Vagina (tissue), 2 donors: Measurements from ENCODE around the gene TSN. TPM values are rescaled to one million over a fixed set of nuclear protein-coding genes. Genes with fewer than 3 reads are reported as not detected.
A peak's percentile ranks its signal among the peaks of the same experiment; 100 is the strongest.

Source experiments
- DNase-seq, 2 donors: peaks; one replicate each; pipeline ENCODE4 v3.0.0-alpha.2; 2017; ENCODE audit errors: extremely low spot score in 2 of 2
- H3K27ac ChIP-seq: fragments of 200-600 bp; sonication (generic); one replicate; pipeline ENCODE4 v1.5.1; 2019
- H3K27me3 ChIP-seq: fragments of 200-600 bp; sonication (generic); one replicate; pipeline ENCODE4 v1.5.1; 2019
- H3K36me3 ChIP-seq, 2 donors: fragments of 200-600 bp; sonication (generic); one replicate each; pipeline ENCODE4 v1.5.1; 2017 to 2019
- H3K4me1 ChIP-seq: fragments of 200-600 bp; sonication (generic); one replicate; pipeline ENCODE4 v1.5.1; 2019
- H3K4me3 ChIP-seq, 2 donors: fragments of 200-600 bp; sonication (generic); 1 replicate in 1 of 2; 2 replicates in 1 of 2; pipeline ENCODE4 v1.5.1; 2016 to 2019
- H3K9me3 ChIP-seq: fragments of 200-600 bp; sonication (generic); one replicate; pipeline ENCODE4 v1.5.1; 2019
- POLR2A ChIP-seq, 2 donors: fragments of 450-650 bp; IDR thresholded peaks; one replicate each; pipeline ENCODE4 v1.6.1; 2017; ENCODE audit warnings: antibody characterized with exemption in 2 of 2, mild to moderate bottlenecking in 2 of 2, moderate library complexity in 2 of 2
- POLR2AphosphoS5 ChIP-seq, 2 donors: sonication (generic); formaldehyde crosslinking; IDR thresholded peaks; one replicate each; pipeline ENCODE4 v1.9.0; 2017; ENCODE audit warnings: antibody characterized with exemption in 2 of 2, mild to moderate bottlenecking in 2 of 2, low read depth in 1 of 2; ENCODE audit not compliant: insufficient read depth in 1 of 2
- intact Hi-C: fragments of 100-400 bp; cut with DNase I; formaldehyde crosslinking; loops from one replicate; pipeline ENCODE4 v1.15.1; 2023
- total RNA-seq: library from RNA; depleted of rRNA; stranded (reverse); fragments of >200 nt; gene quantifications from one replicate; pipeline ENCODE4 v1.2.3, GENCODE V29; 2016
- TF ChIP-seq, protein P1 (sequence below), 3 experiments: fragments of 450-650 bp in 2 of 3; fragments of 200-600 bp in 1 of 3; sonication (generic) in 1 of 3; IDR thresholded peaks; one replicate each; pipeline ENCODE4 v1.5.1; 2017 to 2019; ENCODE audit warnings: antibody characterized with exemption in 3 of 3, mild to moderate bottlenecking in 2 of 3, moderate library complexity in 2 of 3

Gene TSN
- total RNA-seq, 1 donor from 2014 or later, result 35.4 TPM

- intact Hi-C loops, result no loop called here
- Histone ChIP-seq H3K27me3 (no peaks in the 10 kb centered on the region), H3K27ac (no peak overlapping the region), H3K4me1 (no peaks in the 10 kb centered on the region), H3K36me3 (no peaks in the 10 kb centered on the region), H3K4me3 (no peak overlapping the region), H3K9me3 (no peaks in the 10 kb centered on the region)
- DNase-seq, result no peak
- no peak for TF ChIP-seq POLR2A (IDR thresholded peaks at IDR 0.05)
- TF ChIP-seq, protein P1, sequence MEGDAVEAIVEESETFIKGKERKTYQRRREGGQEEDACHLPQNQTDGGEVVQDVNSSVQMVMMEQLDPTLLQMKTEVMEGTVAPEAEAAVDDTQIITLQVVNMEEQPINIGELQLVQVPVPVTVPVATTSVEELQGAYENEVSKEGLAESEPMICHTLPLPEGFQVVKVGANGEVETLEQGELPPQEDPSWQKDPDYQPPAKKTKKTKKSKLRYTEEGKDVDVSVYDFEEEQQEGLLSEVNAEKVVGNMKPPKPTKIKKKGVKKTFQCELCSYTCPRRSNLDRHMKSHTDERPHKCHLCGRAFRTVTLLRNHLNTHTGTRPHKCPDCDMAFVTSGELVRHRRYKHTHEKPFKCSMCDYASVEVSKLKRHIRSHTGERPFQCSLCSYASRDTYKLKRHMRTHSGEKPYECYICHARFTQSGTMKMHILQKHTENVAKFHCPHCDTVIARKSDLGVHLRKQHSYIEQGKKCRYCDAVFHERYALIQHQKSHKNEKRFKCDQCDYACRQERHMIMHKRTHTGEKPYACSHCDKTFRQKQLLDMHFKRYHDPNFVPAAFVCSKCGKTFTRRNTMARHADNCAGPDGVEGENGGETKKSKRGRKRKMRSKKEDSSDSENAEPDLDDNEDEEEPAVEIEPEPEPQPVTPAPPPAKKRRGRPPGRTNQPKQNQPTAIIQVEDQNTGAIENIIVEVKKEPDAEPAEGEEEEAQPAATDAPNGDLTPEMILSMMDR (IDR thresholded peaks at IDR 0.05), result no peak
- no peak for TF ChIP-seq POLR2AphosphoS5 (IDR thresholded peaks at IDR 0.05; ENCODE audit: insufficient read depth in 1 of 2, low read depth in 1 of 2)
Observed at GRCh38 chr2:121746071-121746578, 9.3 kb upstream of the TSN start.

DNA sequence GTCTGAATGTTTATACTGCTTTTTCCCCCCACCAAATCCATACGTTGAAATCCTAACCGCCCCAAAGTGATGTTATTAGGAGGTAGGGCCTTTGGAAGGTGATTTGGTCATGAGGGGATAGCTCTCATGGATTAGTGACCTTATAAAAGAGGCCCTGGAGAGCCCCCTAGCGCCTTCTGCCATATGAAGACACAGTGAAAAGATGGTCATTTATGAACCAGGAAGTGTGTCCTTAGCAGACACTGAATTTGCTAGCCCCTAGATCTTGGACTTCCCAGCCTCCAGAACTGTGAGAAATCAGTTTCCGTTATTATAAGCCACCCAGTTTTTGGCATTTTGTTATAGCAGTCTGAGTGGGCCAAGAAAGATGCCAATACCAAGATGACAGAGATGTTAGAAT, 7.2 kb upstream of the TSN start:
- intact Hi-C loops, result no loop called here
- TF ChIP-seq, protein P1 (IDR thresholded peaks at IDR 0.05), result no peak
- TF ChIP-seq POLR2A (IDR thresholded peaks at IDR 0.05), result no peak
- TF ChIP-seq POLR2AphosphoS5 (IDR thresholded peaks at IDR 0.05; ENCODE audit: insufficient read depth in 1 of 2, low read depth in 1 of 2), result no peak
- DNase-seq, result no peak
- H3K36me3 ChIP-seq, result no peaks in the 10 kb centered on the region
- no peak overlapping the region for H3K27ac ChIP-seq
- H3K27me3 ChIP-seq, result no peaks in the 10 kb centered on the region
- H3K4me1 ChIP-seq, result no peaks in the 10 kb centered on the region
- H3K4me3 ChIP-seq, result no peak overlapping the region
- no peaks in the 10 kb centered on the region for H3K9me3 ChIP-seq

- H3K9me3 ChIP-seq, result no peaks in the 10 kb centered on the region
- no peaks in the 10 kb centered on the region for H3K27me3 ChIP-seq
- DNase-seq, result no peak
- H3K4me1 ChIP-seq, result peaks cover 29% of the 10 kb centered on the region
- peak overlapping the region; percentile 85 to 93 for H3K4me3 ChIP-seq
- intact Hi-C loops, result no loop called here
- H3K27ac ChIP-seq, result peak overlapping the region; percentile 44
- H3K36me3 ChIP-seq, result peaks cover 0 to 12% of the 10 kb centered on the region in 2 donors
- TF ChIP-seq POLR2AphosphoS5 (IDR thresholded peaks at IDR 0.05; ENCODE audit: insufficient read depth in 1 of 2, low read depth in 1 of 2), result no peak
- no peak for TF ChIP-seq POLR2A (IDR thresholded peaks at IDR 0.05)
- TF ChIP-seq, protein P1 (IDR thresholded peaks at IDR 0.05), result no peak
Observed at GRCh38 chr2:121754851-121755236, 607 bp upstream of the TSN start.

DNA sequence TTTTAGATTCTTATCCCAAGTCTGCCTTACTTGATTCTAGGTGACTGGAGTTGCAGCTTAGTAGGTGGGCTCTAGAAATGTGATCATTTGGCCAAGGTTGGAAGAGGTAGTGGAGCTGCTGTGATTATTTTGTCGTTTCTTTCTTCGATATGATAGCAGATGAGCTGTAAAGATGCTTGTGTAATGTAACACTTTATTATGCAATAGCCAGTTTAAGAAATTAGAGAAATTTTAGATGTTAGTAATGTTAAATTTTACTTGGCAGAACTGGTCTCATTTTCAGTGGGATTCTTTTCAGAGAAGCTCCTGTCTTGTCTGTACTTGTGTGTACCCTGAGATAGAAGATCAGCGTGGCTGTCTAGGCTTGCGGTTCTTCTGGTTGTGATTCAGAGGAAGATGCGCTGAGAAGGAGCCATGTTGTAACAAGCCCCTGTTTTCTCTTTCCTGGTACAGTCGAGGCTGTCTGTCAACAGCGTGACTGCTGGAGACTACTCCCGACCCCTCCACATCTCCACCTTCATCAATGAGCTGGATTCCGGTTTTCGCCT, 9.3 kb downstream of the TSN start:
- Histone ChIP-seq H3K9me3 (no peaks in the 10 kb centered on the region), H3K4me3 (no peak overlapping the region), H3K36me3 (peaks cover 0 to 82% of the 10 kb centered on the region in 2 donors), H3K27ac (no peak overlapping the region), H3K4me1 (no peaks in the 10 kb centered on the region), H3K27me3 (no peaks in the 10 kb centered on the region)
- intact Hi-C loops, result no loop called here
- DNase-seq, result no peak
- no peak for TF ChIP-seq POLR2AphosphoS5 (IDR thresholded peaks at IDR 0.05; ENCODE audit: insufficient read depth in 1 of 2, low read depth in 1 of 2)
- TF ChIP-seq POLR2A (IDR thresholded peaks at IDR 0.05), result no peak
- TF ChIP-seq, protein P1 (IDR thresholded peaks at IDR 0.05), result no peak

DNA sequence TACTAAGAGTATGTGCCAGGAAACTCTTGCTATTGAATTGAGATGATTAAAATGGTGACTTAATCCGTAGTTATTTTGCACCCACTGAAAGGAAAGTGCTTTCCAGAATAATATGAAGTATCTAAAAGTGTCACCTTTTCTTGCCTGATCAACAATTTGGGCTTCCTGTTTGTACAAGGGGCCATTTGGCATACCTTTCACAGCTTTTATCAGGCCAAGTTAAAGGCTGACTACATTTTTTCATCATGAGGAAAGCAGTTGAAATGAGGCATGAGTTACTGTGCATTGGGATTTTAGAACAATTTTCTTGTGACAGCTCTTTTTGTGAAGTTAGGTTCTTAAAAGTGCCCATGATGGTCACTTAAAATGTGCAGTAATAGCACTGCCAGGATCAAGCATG, 11.2 kb downstream of the TSN start:
- H3K36me3 ChIP-seq, result peaks cover 0 to 63% of the 10 kb centered on the region in 2 donors
- H3K27ac ChIP-seq, result no peak overlapping the region
- no peak overlapping the region for H3K4me3 ChIP-seq
- no peak for TF ChIP-seq POLR2AphosphoS5 (IDR thresholded peaks at IDR 0.05; ENCODE audit: insufficient read depth in 1 of 2, low read depth in 1 of 2)
- TF ChIP-seq, protein P1 (IDR thresholded peaks at IDR 0.05), result no peak
- H3K27me3 ChIP-seq, result no peaks in the 10 kb centered on the region
- H3K4me1 ChIP-seq, result no peaks in the 10 kb centered on the region
- no peaks in the 10 kb centered on the region for H3K9me3 ChIP-seq
- DNase-seq, result no peak
- intact Hi-C loops, result no loop called here
